ENCODE data around the gene ARSG. TPM values are rescaled to one million over a fixed set of nuclear protein-coding genes. Genes with fewer than 3 reads are reported as not detected.

ARSG gene
- total and polyA plus RNA-seq, 2 of the 13 experiments (the other 11 are each of a cell fraction or from before 2014, with no cell fraction given): 3.7 to 15.2 TPM

- TF ChIP-seq, protein P1, sequence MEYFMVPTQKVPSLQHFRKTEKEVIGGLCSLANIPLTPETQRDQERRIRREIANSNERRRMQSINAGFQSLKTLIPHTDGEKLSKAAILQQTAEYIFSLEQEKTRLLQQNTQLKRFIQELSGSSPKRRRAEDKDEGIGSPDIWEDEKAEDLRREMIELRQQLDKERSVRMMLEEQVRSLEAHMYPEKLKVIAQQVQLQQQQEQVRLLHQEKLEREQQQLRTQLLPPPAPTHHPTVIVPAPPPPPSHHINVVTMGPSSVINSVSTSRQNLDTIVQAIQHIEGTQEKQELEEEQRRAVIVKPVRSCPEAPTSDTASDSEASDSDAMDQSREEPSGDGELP (IDR thresholded peaks at IDR 0.05; ENCODE audit: borderline replicate concordance, low read depth): no peak
- TF ChIP-seq ZNF44 (CRISPR knock-in tag; IDR thresholded peaks at IDR 0.05) (no peak), ZNF598 (CRISPR knock-in tag; IDR thresholded peaks at IDR 0.05; ENCODE audit: borderline replicate concordance) (0 out of 2 replicates have a peak, but pooled peaks have one; percentile 50), ONECUT2 (CRISPR knock-in tag; IDR thresholded peaks at IDR 0.05) (no peak), ZNF501 (CRISPR knock-in tag; IDR thresholded peaks at IDR 0.05) (0 out of 2 replicates have a peak, but pooled peaks have one; percentile 20), ZNF329 (CRISPR knock-in tag; IDR thresholded peaks at IDR 0.05; ENCODE audit: low read depth) (no peak), ZNF720 (CRISPR knock-in tag; IDR thresholded peaks at IDR 0.05) (no peak), ZNF619 (CRISPR knock-in tag; IDR thresholded peaks at IDR 0.05) (no peak), ZNF790 (CRISPR knock-in tag; IDR thresholded peaks at IDR 0.05; ENCODE audit: borderline replicate concordance) (no peak), RBFOX2 (IDR thresholded peaks at IDR 0.05; ENCODE audit: low read depth, low read length) (no peak)
- TF ChIP-seq, protein P2, sequence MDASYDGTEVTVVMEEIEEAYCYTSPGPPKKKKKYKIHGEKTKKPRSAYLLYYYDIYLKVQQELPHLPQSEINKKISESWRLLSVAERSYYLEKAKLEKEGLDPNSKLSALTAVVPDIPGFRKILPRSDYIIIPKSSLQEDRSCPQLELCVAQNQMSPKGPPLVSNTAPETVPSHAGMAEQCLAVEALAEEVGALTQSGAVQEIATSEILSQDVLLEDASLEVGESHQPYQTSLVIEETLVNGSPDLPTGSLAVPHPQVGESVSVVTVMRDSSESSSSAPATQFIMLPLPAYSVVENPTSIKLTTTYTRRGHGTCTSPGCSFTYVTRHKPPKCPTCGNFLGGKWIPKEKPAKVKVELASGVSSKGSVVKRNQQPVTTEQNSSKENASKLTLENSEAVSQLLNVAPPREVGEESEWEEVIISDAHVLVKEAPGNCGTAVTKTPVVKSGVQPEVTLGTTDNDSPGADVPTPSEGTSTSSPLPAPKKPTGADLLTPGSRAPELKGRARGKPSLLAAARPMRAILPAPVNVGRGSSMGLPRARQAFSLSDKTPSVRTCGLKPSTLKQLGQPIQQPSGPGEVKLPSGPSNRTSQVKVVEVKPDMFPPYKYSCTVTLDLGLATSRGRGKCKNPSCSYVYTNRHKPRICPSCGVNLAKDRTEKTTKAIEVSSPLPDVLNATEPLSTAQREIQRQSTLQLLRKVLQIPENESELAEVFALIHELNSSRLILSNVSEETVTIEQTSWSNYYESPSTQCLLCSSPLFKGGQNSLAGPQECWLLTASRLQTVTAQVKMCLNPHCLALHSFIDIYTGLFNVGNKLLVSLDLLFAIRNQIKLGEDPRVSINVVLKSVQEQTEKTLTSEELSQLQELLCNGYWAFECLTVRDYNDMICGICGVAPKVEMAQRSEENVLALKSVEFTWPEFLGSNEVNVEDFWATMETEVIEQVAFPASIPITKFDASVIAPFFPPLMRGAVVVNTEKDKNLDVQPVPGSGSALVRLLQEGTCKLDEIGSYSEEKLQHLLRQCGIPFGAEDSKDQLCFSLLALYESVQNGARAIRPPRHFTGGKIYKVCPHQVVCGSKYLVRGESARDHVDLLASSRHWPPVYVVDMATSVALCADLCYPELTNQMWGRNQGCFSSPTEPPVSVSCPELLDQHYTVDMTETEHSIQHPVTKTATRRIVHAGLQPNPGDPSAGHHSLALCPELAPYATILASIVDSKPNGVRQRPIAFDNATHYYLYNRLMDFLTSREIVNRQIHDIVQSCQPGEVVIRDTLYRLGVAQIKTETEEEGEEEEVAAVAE (CRISPR knock-in tag; IDR thresholded peaks at IDR 0.05; ENCODE audit: borderline replicate concordance): no peak
Observed at GRCh38 chr17:68255151-68255550, 36.1 kb upstream of the ARSG start (continued).
